DMS114 treated with DMSO at 0.1 percent for 48 hours (cell line): ENCODE results near the gene TNRC6C.
"Not testable (repeated sequence)": the region's sequence is repeated elsewhere in the genome, so short reads cannot be mapped to it uniquely, and the experiment has no call there.

Source experiments
- DNase-seq: peaks from one replicate; lab custom pipeline; 2025; ENCODE audit not compliant: unreplicated experiment; lab: John Stamatoyannopoulos, UW

Gene TNRC6C

DNA sequence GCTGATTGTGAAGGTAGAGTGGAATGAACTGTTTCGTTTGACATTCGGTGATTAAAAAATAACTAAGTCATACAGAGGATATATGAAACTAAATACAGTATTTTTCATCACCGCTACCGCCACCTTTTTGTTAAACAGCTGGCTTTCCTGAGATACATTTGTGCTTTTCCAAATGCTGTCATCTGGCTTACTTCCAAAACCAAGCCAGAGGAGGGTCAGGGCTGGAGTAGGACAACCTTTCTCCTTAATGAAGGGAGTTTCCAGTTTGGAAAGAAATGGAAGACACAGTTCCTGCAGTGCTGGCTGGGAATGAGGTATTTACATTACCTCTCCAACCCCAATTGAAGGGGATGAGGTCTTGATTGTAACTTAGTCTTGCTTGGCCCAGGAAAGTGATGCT lies 3.2 kb downstream of the TNRC6C start:
- no peak for DNase-seq

DNA sequence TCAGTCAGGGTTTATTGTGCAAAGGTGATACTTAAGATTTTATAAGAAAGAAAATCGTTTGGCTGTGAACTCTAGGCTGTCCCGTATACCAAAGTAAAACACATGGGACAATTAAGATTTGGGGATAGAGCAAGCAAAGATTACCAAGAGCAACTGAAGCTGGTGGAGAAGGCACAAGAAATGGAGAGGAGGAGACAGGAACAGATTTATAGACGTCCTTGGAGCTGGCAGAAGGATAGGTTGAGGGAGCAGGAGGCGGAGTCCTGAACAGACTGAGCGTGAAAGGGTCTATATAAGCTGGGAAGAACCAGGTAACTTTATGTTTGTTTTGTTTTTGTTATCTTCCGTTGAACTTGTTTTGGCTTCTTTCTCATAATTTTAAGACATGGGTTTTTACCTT lies 3.8 kb downstream of the TNRC6C start:
- DNase-seq, result no peak

DNA sequence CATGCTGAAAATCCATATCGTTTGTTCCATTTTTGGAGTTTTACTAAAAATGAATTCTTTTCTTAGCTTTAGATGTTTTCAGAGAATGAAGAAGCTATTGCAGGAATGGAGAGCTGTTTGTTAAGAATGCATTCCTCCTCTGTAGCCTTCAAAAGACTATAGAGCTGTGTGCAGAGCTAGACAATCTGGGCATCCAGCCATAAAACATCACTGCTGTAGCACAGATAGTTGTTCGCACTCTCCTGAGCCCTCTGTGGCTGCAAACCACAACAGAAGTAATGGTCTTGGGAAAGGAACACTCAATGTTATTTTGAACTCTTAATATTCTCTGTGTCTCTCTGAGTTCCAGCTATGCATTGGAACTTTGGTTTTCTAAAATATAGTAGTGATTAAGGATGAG lies 4.9 kb downstream of the TNRC6C start:
- no peak for DNase-seq

DNA sequence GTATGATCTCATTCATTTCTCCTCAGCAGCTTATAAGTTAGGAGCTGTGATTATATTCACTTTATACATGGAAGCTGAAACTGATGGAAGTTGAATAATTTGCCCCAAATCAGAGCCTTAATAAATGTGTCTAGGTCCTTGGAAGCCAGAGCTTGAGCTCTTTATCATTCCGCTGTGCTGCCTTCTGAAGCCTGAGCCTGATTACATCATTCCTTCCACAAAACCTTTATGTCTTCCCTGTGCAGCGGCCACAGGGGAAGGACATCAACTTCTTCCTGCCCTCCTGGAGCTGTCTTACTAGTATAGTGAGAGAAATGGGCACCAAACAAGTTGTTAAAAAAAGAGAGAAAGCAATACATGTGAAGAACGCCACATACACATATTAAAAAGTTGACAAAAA lies 6.8 kb downstream of the TNRC6C start:
- DNase-seq, result no peak

DNA sequence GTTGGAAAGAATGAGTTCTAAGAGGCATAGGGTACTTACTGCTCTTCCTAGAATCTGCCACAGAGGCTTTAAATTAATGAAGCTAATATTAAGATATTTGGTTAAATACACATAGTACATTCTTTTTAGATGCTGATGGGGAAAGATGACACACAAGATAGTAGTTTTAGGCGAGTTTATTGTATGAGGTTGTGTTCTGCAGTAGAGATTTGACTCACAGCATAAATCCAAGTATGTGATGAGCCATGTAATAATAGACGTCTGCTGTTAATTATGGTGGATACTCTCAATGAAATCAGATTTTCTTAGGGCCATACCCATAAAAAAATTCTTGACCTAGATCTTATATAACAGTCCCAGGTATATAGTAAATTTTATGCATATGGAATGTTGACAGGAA lies 8.0 kb downstream of the TNRC6C start:
- DNase-seq, result no peak

DNA sequence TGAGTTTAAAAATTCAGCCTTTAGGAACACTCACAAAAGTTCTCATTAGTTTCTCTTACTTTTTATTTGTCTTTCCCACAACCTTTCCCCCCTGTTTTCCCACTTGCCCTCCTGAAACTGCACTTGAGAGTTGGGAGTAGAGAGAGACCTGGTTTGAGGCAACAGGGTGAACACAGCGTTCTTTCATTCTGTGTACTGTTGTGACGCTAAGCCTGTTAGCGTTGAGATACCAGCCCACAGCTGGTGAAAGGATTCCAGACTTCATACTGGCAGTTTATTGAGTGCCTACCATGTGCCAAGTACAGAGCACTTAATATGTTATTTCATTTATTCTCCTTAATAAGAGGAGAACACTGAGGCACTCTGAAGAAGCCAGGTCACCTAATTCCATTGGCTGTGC lies 10.3 kb downstream of the TNRC6C start:
- no peak for DNase-seq

DNA sequence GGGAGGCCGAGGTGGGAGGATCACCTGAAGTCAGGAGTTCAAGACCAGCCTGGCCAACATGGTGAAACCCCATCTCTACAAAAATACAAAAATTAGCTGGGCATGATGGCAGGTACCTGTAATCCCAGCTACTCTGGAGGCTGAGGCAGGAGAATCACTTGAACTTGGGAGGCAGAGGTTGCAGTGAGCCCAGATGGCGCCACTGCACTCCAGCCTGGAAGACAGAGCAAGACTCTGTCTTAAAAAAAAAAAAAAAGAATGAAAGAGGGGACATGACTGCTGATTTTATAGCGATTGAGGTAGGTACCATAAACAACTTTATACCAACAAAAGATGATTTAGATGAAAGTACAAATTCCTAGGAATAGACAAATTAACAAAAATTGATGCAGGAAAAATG lies 13.8 kb downstream of the TNRC6C start:
- not testable (repeated sequence) for DNase-seq

DNA sequence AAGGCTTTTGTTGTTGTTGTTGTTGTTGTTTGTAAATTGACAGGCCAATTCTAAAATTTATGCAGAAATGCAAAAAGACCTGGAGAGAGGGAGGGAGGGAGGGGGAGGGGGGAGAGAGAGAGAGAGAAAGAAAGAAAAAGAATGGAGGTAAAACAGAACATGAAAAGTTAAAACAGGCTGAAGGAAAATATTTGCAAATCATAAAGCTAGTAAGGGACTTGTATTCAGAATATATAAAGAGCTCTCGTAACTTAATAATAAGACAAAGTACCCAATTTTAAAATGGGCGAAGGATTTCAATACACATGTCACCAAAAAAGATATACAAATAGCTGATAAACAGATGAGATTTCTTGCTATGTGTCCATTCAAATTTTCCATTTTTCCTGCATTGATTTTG lies 15.4 kb downstream of the TNRC6C start:
- no peak for DNase-seq

DNA sequence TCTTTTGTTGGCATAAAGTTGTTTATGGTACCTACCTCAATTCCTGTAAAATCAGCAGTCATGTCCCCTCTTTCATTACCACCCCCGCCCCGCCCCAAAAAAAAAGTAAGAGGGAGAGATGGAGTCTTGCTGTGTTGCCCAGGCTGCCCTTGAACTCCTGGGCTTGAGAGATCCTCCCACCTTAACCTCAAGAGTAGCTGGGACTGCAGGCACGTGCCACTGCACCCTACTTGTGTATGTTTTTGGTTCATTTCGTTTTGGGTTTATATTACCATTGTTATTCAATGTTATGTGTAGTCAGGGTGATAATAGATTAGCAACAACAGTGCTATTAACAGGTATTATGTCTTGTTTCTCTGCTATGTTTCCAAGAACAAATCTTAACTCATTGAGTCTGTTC lies 15.9 kb downstream of the TNRC6C start:
- DNase-seq, result no peak

DNA sequence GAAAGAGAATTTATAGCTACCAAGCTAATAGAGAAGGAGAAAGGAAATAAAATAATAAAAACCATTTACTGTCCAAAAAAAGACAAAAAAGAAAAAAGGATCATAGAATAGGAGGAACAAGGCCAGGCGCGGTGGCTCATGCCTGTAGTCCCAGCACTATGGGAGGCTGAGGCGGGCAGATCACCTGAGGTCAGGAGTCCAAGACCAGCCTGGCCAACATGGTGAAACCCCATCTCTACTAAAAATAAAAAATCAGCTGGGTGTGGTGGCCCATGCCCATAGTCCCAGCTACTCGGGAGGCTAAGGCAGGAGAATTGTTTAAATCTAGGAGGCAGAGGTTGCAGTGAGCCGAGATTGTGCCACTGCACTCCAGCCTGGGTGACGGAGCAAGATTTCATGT lies 23.9 kb downstream of the TNRC6C start:
- not testable (repeated sequence) for DNase-seq

DNA sequence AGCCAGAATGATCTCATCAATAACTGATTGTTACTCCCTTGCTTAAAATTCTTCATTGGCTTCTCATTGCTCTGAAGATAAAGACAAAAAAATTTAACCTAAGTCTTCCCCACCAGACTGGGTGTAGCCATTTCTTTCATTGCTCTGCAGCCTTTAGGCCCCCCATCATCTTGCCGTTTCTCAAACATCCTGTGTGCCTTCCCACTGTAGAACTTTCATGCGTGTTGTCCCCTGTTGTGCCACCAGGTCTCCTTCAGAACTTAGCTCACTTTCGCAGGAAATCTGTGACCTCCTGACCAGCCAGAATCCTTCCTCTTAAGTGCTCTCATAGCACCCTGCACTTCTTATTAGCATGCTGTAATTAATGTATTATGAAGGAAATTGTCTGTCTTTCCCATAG lies 31.8 kb downstream of the TNRC6C start:
- no peak for DNase-seq

DNA sequence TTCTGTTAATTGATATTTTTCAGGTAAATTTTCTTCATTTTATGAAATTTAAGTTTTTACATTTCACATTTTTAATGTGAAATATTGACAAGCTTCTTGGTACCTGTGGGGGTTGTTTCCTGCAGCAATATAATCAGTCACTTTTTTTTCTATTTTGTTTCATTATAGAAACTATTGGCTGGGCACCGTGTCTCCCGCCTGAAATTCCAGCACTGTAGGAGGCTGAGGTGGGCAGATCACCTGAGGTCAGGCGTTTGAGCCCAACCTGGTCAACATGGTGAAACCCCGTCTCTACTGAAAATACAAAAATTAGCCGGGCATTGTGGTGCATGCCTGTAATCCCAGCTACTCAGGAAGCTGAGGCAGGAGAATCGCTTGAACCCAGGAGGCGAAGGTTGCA lies 35.2 kb downstream of the TNRC6C start:
- not testable (repeated sequence) for DNase-seq

DNA sequence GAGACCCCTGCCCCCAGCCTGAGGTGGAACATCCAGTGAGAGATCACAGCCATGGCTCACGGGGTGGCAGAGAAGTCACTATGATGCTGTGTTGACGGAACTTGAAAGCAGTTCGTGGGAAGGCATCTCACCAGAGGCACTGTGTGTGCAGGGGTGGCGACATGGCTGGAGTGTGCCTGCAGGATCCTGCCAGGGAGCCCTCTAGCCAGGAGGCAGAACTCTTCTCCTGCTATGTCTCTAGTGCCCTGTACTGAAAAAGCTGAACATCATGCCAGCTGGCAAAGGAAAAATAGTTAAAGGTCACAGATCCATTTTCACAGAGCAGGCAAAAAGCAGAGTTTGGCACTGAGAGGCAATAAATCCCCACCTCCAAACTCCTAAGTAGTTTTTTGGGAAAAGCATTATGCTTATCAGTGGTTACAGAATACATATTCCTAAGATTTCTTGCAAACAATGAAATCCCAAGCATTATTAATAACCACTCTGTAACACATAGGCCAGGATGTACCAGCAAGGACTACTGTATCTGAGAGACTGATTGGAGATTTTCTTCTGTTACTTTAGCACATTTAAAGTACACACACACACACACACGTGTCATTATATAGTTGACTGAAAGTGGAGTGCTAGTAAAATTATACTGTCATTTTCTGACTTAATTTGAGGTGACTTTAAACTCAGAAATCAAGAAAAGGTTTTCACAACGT lies 36.8 kb downstream of the TNRC6C start:
- no peak for DNase-seq

DNA sequence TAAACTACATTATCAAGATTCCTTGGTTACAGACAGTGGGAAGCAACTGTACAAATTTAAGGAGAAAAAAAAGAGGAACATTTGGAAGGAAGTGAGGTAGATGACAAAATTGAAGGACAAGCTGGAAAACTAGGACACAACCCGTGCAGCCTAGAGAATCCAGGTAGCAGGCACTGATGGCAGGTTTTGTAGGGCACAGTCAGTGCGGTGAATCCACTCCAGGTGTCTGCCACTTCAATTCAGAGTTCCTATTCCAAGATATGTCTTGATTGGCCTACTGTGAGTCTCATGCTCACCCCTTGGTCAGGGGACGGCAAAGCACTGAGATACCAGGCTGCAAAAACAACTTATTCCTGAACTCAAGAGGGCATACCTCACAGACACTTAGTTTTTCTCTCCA lies 37.8 kb downstream of the TNRC6C start:
- DNase-seq, result no peak

DNA sequence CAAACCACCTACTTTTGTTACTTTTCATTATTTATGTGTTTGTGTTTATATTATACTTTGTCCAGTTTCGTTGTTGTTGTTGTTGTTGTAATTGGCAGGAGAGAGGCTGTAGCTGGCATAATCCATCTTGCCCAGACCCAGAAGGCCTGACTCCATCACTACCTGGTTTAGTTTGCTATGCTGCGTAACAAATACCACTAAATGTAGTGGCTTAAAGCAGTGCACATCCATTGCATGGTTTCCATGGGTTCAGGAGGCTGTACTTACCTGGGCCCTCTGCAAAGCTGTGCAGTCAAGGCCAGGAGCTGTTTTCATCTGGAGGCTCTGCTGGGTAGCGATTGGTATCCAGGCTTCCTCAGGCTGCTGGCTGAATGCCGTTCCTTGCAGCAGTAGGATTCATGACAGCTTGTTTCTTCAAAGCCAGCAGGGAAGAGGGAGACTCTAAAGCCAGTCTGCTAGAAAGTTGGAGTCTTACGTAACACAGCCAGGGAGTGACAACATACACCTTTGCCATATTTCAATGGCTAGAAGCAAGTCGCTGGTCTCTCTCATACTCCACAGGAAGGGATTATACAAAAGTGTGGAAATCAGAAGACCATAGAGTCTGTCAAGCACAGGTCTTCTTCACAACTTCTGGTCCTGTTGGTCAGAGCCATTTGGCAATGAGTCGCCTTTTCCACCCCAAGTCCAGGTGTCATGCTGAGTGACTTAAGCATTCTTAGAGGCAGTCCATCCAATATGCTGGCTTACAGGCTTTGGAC lies 41.1 kb downstream of the TNRC6C start:
- DNase-seq, result no peak

DNA sequence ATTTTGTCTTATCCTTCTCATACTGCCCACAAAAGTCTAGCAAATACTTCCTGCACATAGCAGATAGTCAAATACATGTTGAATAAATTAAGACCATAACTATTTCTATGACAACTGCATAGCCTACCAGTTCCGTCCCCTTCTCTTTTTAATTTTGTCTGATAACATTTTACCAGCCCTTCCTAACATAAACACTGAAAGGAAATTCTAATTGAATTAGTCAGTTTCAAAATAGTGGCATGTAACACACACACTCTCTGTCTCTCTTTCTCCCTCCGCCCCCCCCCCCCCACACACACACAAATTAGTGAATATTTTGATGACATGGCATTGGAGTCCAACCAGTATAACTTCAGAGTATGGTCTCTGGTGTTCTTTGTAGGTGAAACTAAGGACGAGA lies 41.8 kb downstream of the TNRC6C start:
- DNase-seq, result no peak

DNA sequence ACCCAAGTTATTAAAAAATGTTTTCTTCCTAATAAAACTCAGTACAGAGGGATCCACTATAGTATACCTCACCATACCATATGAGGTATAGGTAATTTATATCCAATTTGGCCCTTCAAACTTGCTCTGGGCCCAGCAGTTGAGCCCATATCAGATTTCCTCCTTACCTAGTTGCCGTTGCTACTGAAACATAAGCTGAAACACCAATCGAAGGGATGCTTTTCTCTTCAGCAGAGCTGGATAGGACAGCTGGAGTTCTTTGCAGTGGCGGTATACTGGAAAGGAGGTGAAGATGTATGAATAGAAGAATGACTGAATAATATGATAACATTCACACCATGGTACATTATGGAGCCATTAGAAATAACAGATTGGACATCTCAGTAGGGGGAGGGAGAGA lies 42.7 kb downstream of the TNRC6C start:
- DNase-seq, result no peak

DNA sequence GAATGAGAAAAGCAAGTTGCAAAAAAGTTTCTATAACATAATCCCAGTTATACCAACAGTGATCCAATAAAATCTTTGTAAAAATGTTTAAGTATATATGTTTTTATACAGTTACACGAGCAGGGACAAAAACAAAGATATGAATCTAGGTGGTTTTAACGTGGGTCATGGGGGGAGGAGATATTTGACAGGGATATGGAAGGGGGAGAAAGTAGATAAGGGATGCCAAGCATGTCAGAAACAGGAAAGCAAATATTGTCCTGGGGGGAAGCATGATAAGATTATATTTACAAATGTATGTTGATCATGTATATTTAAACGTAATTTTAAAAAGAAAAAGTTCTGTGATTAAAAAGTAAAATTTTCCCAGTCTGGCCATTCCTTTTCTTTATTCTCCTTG lies 43.1 kb downstream of the TNRC6C start:
- DNase-seq, result no peak

DNA sequence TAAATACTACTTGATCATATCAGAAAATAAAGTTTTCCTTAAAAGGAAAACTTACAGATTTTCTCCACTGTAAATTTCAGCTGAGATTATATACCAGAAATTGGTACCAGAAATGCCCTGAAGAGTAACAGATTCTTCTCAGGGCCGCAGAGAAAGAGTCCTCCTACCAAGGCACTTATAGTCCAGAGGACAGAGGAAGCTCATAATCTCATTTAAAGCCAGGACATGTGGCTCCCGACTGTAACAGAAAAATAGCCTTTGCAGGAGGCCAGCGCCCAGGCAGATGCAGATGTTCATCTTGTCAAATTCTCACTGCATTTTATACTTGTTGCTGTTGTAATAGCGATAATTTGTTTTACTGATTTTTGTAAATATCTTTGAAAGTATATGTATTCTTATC lies 43.7 kb downstream of the TNRC6C start:
- DNase-seq, result no peak

DNA sequence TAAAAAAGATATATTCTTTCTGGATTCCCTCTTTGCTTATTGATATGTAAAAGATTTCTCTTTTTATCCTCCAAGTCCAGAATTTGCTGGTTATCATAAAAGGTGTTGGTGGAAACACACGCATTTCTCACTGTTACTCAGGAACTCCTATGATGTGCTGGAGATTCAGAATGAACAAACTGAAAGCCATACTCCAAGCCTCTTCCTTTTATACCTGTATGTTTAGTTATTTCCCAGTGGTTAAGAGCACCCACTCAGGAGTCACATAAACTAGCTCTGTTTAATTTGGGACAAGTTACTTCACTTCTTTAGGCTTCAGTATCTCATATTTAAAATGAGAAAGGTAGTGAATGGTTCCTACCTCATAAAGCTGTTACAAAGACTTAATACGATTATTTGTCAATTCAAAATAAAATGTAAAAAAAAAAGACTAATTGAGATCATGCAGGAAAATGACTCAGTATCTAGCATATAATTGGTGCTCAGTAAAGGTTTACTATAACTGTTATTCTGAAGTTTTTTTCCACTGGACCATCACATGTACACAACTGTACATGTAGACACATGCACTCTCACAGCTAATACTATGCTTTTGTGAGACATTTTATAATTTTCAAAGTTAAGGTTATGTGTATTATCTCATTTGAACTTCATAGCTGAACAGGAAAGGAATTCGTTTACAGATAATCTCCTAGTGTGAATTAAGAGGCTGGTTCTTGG lies 47.1 kb downstream of the TNRC6C start:
- no peak for DNase-seq

DNA sequence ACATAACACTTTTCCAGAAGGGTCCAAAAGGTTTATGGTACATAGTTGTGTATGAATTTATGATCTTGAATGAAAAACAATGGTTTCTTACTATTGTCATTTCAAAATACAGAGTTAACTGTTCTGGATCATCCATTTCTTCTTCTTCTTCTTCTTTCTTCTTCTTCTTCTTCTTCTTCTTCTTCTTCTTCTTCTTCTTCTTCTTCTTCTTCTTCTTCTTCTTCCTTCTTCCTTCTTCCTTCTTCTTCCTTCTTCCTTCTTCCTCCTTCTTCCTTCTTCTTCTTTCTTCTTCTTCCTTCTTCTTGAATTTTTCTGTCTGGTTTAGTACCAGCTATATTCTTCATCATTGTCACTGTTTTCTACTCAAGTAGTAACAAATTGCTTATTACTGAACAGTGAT lies 47.8 kb downstream of the TNRC6C start:
- no peak for DNase-seq

DNA sequence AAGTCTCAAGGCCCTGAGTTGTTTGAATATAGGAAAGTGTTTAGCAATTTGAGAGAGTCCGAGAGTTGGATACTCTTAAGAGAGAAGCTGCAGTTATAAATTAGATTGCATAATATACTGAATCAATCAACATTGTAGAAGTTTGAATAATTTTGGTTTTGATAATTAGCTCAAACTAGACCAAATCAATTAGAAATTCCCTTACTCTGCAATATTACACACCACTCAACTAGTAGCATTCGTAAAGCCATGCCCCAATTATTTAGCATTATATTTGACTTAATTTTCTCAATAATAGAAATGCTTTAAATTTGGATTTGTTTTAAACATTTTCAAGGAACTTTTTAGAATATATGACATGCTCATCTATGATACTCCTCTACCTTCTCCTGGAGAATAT lies 49.1 kb downstream of the TNRC6C start:
- DNase-seq, result no peak
